ENCODE measurements around the gene INTS15.

DNA sequence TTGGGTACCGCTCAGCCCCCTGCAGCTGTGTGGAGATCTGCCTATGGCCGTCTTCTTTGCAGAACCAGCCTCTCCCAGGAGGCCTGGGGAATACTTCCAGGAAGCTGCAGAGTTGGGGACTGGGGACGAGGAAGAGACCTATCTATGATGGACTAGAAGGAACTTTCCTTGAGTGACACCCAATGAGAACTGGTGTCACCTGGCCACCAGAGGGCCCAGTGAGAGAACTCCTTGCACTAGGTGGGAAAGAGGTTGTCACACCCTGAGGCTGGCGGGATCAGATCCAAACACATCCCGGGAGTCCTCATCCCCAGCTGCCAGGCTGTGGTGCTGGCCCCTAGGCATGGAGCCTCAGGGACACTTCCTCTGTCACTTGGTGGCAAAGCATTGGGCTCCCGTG is 33.6 kb upstream of the INTS15 start:
- TF ChIP-seq POLR2AphosphoS5 (IDR thresholded peaks at IDR 0.05) (no peak), EP300 (conservative IDR thresholded peaks at IDR 0.05; ENCODE audit: poor library complexity, severe bottlenecking) (no peak)
- TF ChIP-seq, protein P1, sequence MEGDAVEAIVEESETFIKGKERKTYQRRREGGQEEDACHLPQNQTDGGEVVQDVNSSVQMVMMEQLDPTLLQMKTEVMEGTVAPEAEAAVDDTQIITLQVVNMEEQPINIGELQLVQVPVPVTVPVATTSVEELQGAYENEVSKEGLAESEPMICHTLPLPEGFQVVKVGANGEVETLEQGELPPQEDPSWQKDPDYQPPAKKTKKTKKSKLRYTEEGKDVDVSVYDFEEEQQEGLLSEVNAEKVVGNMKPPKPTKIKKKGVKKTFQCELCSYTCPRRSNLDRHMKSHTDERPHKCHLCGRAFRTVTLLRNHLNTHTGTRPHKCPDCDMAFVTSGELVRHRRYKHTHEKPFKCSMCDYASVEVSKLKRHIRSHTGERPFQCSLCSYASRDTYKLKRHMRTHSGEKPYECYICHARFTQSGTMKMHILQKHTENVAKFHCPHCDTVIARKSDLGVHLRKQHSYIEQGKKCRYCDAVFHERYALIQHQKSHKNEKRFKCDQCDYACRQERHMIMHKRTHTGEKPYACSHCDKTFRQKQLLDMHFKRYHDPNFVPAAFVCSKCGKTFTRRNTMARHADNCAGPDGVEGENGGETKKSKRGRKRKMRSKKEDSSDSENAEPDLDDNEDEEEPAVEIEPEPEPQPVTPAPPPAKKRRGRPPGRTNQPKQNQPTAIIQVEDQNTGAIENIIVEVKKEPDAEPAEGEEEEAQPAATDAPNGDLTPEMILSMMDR (IDR thresholded peaks at IDR 0.05; ENCODE audit: poor library complexity, severe bottlenecking): no peak
